ENCODE results near the gene CD83. TPM values are rescaled to one million over a fixed set of nuclear protein-coding genes. Genes with fewer than 3 reads are reported as not detected.

CD83 gene
- total RNA-seq, 1 experiment from 2014 or later = 5.5 TPM

GRCh38 chr6:14141351-14142062, 23.9 kb downstream of the CD83 start (continued):
- no peak for TF ChIP-seq ZNF423 (CRISPR knock-in tag; IDR thresholded peaks at IDR 0.05)
- no peak for TF ChIP-seq NR2C2 (CRISPR knock-in tag; IDR thresholded peaks at IDR 0.05)
- no peak for TF ChIP-seq ZMAT4 (CRISPR knock-in tag; IDR thresholded peaks at IDR 0.05)

DNA sequence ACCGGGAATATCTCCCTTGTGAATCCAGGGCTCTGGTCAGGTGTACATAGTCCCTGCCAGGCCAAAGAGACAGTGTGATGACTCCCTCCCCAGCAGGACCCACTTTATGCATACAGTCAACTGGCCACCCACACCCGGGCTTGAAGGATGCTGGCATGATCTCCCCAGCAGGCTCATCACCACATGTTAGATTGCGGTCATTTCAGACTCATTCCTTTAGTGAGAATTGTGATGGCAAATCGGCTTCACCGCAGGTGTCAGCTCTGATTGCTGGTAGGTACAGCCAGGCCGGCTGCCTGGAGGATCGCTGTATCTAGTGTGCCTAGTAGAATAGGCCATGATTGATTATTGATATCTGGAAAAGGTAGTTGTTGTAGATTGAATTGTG, 24.5 kb downstream of the CD83 start:
- POLR2A ChIA-PET = no interaction called here
- CTCF ChIA-PET = interaction anchor here (0.5 to 5.7 kb wide), 2 partner anchors 13 to 1081 kb away, joined by 3 to 42 read pairs; no protein-coding TSS in a partner anchor
- Mint-ChIP-seq H3K4me3 (no peak overlapping the region), H3K27me3 (ENCODE audit: low read depth) (peaks cover 5% of the 10 kb centered on the region; the same call in 1 of the 2 replicates), H3K36me3 (no peaks in the 10 kb centered on the region; the same call in 1 of the 2 replicates), H3K9me3 (no peaks in the 10 kb centered on the region), H3K4me1 (peaks cover 40% of the 10 kb centered on the region), H3K27ac (0 out of 2 replicates have a peak overlapping the region, but pooled peaks have one; percentile 2)
- ATAC-seq = peak; percentile 11; the same call in 1 of the 2 replicates
- no peak for DNase-seq (ENCODE audit: low spot score)
- TF ChIP-seq ARID4B (CRISPR knock-in tag; IDR thresholded peaks at IDR 0.05; ENCODE audit: borderline replicate concordance) = no peak
- TF ChIP-seq ATF2 (CRISPR knock-in tag; IDR thresholded peaks at IDR 0.05; ENCODE audit: borderline replicate concordance, low read depth) = no peak
- no peak for TF ChIP-seq ZNF138 (CRISPR knock-in tag; conservative IDR thresholded peaks at IDR 0.05)
- no peak for TF ChIP-seq RELA (CRISPR knock-in tag; IDR thresholded peaks at IDR 0.05; ENCODE audit: borderline replicate concordance)
- TF ChIP-seq, protein P1, sequence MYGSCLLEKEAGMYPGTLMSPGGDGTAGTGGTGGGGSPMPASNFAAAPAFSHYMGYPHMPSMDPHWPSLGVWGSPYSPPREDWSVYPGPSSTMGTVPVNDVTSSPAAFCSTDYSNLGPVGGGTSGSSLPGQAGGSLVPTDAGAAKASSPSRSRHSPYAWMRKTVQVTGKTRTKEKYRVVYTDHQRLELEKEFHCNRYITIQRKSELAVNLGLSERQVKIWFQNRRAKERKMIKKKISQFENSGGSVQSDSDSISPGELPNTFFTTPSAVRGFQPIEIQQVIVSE (CRISPR knock-in tag; IDR thresholded peaks at IDR 0.05; ENCODE audit: borderline replicate concordance) = no peak
- no peak for TF ChIP-seq TCF7 (CRISPR knock-in tag; IDR thresholded peaks at IDR 0.05; ENCODE audit: low read depth)
- TF ChIP-seq NFYB (CRISPR knock-in tag; conservative IDR thresholded peaks at IDR 0.05; ENCODE audit: low read depth) = no peak
- no peak for TF ChIP-seq ZNF396 (CRISPR knock-in tag; IDR thresholded peaks at IDR 0.05; ENCODE audit: borderline replicate concordance)
- TF ChIP-seq USF2 (CRISPR knock-in tag; IDR thresholded peaks at IDR 0.05) = no peak
- TF ChIP-seq TP53 (CRISPR knock-in tag; IDR thresholded peaks at IDR 0.05) = no peak
- TF ChIP-seq TEAD1 (CRISPR knock-in tag; IDR thresholded peaks at IDR 0.05) = no peak

Data from WTC11 (cell line).